A204.1 (cell line): ENCODE results near the gene CRYBA1.
A peak's percentile ranks its signal among the peaks of the same experiment; 100 is the strongest.
"Not testable (repeated sequence)": the region's sequence is repeated elsewhere in the genome, so short reads cannot be mapped to it uniquely, and the experiment has no call there.

ENCODE experiments used
- FAIRE-seq: peaks from 2 replicates; lab custom pipeline; 2012; peaks lifted over from hg19 to GRCh38; lab: Jason Lieb, UNC

Gene CRYBA1

GRCh38 chr17:29246628-29247027 is at the start of gene CRYBA1:
Gene CRYBA1 (plus strand): TSS chr17:29246859. CDS start chr17:29246864, 5 bp downstream.
- no peak for FAIRE-seq

GRCh38 chr17:29197516-29198272 is 49.0 kb upstream of the CRYBA1 start:
- no peak for FAIRE-seq

- FAIRE-seq: not testable (repeated sequence)
Observed at GRCh38 chr17:29204068-29204804, 42.4 kb upstream of the CRYBA1 start.

GRCh38 chr17:29205047-29205446 is 41.6 kb upstream of the CRYBA1 start:
- FAIRE-seq: no peak

GRCh38 chr17:29207975-29208374 is 38.7 kb upstream of the CRYBA1 start:
- no peak for FAIRE-seq

GRCh38 chr17:29209073-29209472 is 37.6 kb upstream of the CRYBA1 start:
- no peak for FAIRE-seq

- no peak for FAIRE-seq
Observed at GRCh38 chr17:29210879-29211278, 35.8 kb upstream of the CRYBA1 start.

GRCh38 chr17:29212094-29212631 is 34.5 kb upstream of the CRYBA1 start:
- no peak for FAIRE-seq

- no peak for FAIRE-seq
Observed at GRCh38 chr17:29212681-29213121, 34.0 kb upstream of the CRYBA1 start.

- no peak for FAIRE-seq
Observed at GRCh38 chr17:29214215-29215146, 32.2 kb upstream of the CRYBA1 start.

- no peak for FAIRE-seq
Observed at GRCh38 chr17:29215174-29215573, 31.5 kb upstream of the CRYBA1 start.

- FAIRE-seq: no peak
Observed at GRCh38 chr17:29215717-29216116, 30.9 kb upstream of the CRYBA1 start.

- FAIRE-seq: no peak
Observed at GRCh38 chr17:29216181-29216580, 30.5 kb upstream of the CRYBA1 start.

GRCh38 chr17:29216856-29217255 is 29.8 kb upstream of the CRYBA1 start:
- FAIRE-seq: no peak

- peak; percentile 81 for FAIRE-seq
Observed at GRCh38 chr17:29219378-29220047, 27.1 kb upstream of the CRYBA1 start.

- FAIRE-seq: not testable (repeated sequence)
Observed at GRCh38 chr17:29221338-29221737, 25.3 kb upstream of the CRYBA1 start.

- FAIRE-seq: no peak
Observed at GRCh38 chr17:29225396-29225795, 21.3 kb upstream of the CRYBA1 start.

- no peak for FAIRE-seq
Observed at GRCh38 chr17:29233301-29233700, 13.4 kb upstream of the CRYBA1 start.

- FAIRE-seq: not testable (repeated sequence)
Observed at GRCh38 chr17:29234972-29235371, 11.7 kb upstream of the CRYBA1 start.

- no peak for FAIRE-seq
Observed at GRCh38 chr17:29235904-29236303, 10.8 kb upstream of the CRYBA1 start.

GRCh38 chr17:29237476-29238132 is 9.1 kb upstream of the CRYBA1 start:
- FAIRE-seq: no peak
